IPS-18c (cell line): Measurements from ENCODE around the gene DSTN.

Experiments used
- H3K4me3 ChIP-seq: 2 replicates; pipeline ENCODE4 v1.7.0; 2013; ENCODE audit warnings: low read depth, mild to moderate bottlenecking, low read length, moderate library complexity; ENCODE audit not compliant: insufficient read depth
- H3K9me3 ChIP-seq: one replicate; pipeline ENCODE4 v1.6.1; 2013; ENCODE audit warnings: mild to moderate bottlenecking, low read length, moderate library complexity; ENCODE audit not compliant: control insufficient read depth, insufficient read depth

The DSTN gene

GRCh38 chr20:17625246-17626051 is 55.6 kb downstream of the DSTN start:
- H3K9me3 ChIP-seq, result no peaks in the 10 kb centered on the region
- no peak overlapping the region for H3K4me3 ChIP-seq

- H3K4me3 ChIP-seq, result no peak overlapping the region
- no peaks in the 10 kb centered on the region for H3K9me3 ChIP-seq
Measured at GRCh38 chr20:17626217-17627007, 56.5 kb downstream of the DSTN start.

GRCh38 chr20:17627101-17627955 is 57.5 kb downstream of the DSTN start:
- H3K4me3 ChIP-seq, result no peak overlapping the region
- H3K9me3 ChIP-seq, result no peaks in the 10 kb centered on the region

- Histone ChIP-seq H3K4me3 (no peak overlapping the region), H3K9me3 (no peaks in the 10 kb centered on the region)
Measured at GRCh38 chr20:17628101-17628841, 58.4 kb downstream of the DSTN start.

GRCh38 chr20:17629025-17629424 is 59.1 kb downstream of the DSTN start:
- Histone ChIP-seq H3K4me3 (no peak overlapping the region), H3K9me3 (no peaks in the 10 kb centered on the region)

GRCh38 chr20:17629678-17630089 is 59.8 kb downstream of the DSTN start:
- Histone ChIP-seq H3K4me3 (no peak overlapping the region), H3K9me3 (no peaks in the 10 kb centered on the region)

GRCh38 chr20:17630151-17630805 is 60.4 kb downstream of the DSTN start:
- Histone ChIP-seq H3K4me3 (no peak overlapping the region), H3K9me3 (no peaks in the 10 kb centered on the region)

GRCh38 chr20:17630806-17631195 is 60.9 kb downstream of the DSTN start:
- Histone ChIP-seq H3K4me3 (no peak overlapping the region), H3K9me3 (no peaks in the 10 kb centered on the region)

- Histone ChIP-seq H3K9me3 (no peaks in the 10 kb centered on the region), H3K4me3 (no peak overlapping the region)
Measured at GRCh38 chr20:17631576-17632319, 61.9 kb downstream of the DSTN start.

- H3K9me3 ChIP-seq, result no peaks in the 10 kb centered on the region
- no peak overlapping the region for H3K4me3 ChIP-seq
Measured at GRCh38 chr20:17633221-17633849, 63.5 kb downstream of the DSTN start.

- Histone ChIP-seq H3K9me3 (no peaks in the 10 kb centered on the region), H3K4me3 (no peak overlapping the region)
Measured at GRCh38 chr20:17633850-17634500, 64.1 kb downstream of the DSTN start.

GRCh38 chr20:17634661-17635331 is 64.9 kb downstream of the DSTN start:
- Histone ChIP-seq H3K9me3 (no peaks in the 10 kb centered on the region), H3K4me3 (no peak overlapping the region)

- H3K4me3 ChIP-seq, result no peak overlapping the region
- H3K9me3 ChIP-seq, result no peaks in the 10 kb centered on the region
Measured at GRCh38 chr20:17635332-17636244, 65.7 kb downstream of the DSTN start.
